ENCODE results near the gene CSNK1G3. TPM values are rescaled to one million over a fixed set of nuclear protein-coding genes. Genes with fewer than 3 reads are reported as not detected.

CSNK1G3 gene
- total RNA-seq, 2 experiments from 2014 or later = 20.9 to 23.1 TPM

- ChIA-PET CTCF (ENCODE audit: unreplicated experiment) (interaction anchor here (1.0 kb wide), 1 partner anchor 55 kb away, joined by 3 read pairs; no protein-coding TSS in a partner anchor), POLR2A (interaction anchor here (0.6 to 1.8 kb wide), 4 partner anchors 10 to 39 kb away, joined by 3 to 11 read pairs (median 4); no protein-coding TSS in a partner anchor)
- Histone ChIP-seq H3K4me2 (ENCODE audit: low read length) (no peak overlapping the region; the same call in 1 of the 2 replicates), H3K9me3 (ENCODE audit: low read length) (no peaks in the 10 kb centered on the region), H3K4me1 (ENCODE audit: insufficient read depth, low read length, poor library complexity, severe bottlenecking) (peaks cover under 1% of the 10 kb centered on the region), H3K79me2 (ENCODE audit: insufficient read depth, low read depth, low read length) (peaks cover 16% of the 10 kb centered on the region; the same call in 1 of the 2 replicates), H4K20me1 (ENCODE audit: insufficient read depth, low read length) (0 out of 2 replicates have a peak, but pooled peaks cover 8% of the 10 kb centered on the region), H3K9me2 (ENCODE audit: insufficient read depth, low read length) (no peaks in the 10 kb centered on the region), H3K4me3 (ENCODE audit: low read depth, low read length, poor library complexity, severe bottlenecking) (no peak overlapping the region), H2AFZ (ENCODE audit: low read length) (no peak overlapping the region), H3K36me3 (ENCODE audit: insufficient read depth, low read length) (no peaks in the 10 kb centered on the region), H3K27ac (ENCODE audit: low read depth, low read length, poor library complexity, severe bottlenecking) (no peak overlapping the region)
- intact Hi-C loops (cut with micrococcal nuclease; ENCODE audit: unreplicated experiment) = no loop called here
- BruUV-seq (replicated peaks) = no TSS peak
- TF ChIP-seq CTCF (conservative IDR thresholded peaks at IDR 0.05; ENCODE audit: low read length) (no peak), EZH2phosphoT487 (IDR thresholded peaks at IDR 0.05; ENCODE audit: borderline replicate concordance, low read depth, low read length) (no peak)
- no peak for DNase-seq (ENCODE audit: low spot score)
Measured at GRCh38 chr5:123543438-123543837, 31.5 kb downstream of the CSNK1G3 start.

- no peaks in the 10 kb centered on the region for H3K36me3 ChIP-seq (ENCODE audit: insufficient read depth, low read length)
- TF ChIP-seq EZH2phosphoT487 (IDR thresholded peaks at IDR 0.05; ENCODE audit: borderline replicate concordance, low read depth, low read length) = no peak
- peak; percentile 92 for TF ChIP-seq CTCF (conservative IDR thresholded peaks at IDR 0.05; ENCODE audit: low read length)
- no peak overlapping the region for H3K27ac ChIP-seq (ENCODE audit: low read depth, low read length, poor library complexity, severe bottlenecking)
- no peaks in the 10 kb centered on the region for H3K9me2 ChIP-seq (ENCODE audit: insufficient read depth, low read length)
- no peaks in the 10 kb centered on the region for H3K9me3 ChIP-seq (ENCODE audit: low read length)
- no peak overlapping the region for H2AFZ ChIP-seq (ENCODE audit: low read length)
- no TSS peak for BruUV-seq (replicated peaks)
- no peak overlapping the region for H3K4me2 ChIP-seq (ENCODE audit: low read length)
- CTCF ChIA-PET (ENCODE audit: unreplicated experiment) = no interaction called here
- H3K4me1 ChIP-seq (ENCODE audit: insufficient read depth, low read length, poor library complexity, severe bottlenecking) = peaks cover 21% of the 10 kb centered on the region
- H3K79me2 ChIP-seq (ENCODE audit: insufficient read depth, low read depth, low read length) = peaks cover 11% of the 10 kb centered on the region; the same call in 1 of the 2 replicates
- H3K4me3 ChIP-seq (ENCODE audit: low read depth, low read length, poor library complexity, severe bottlenecking) = no peak overlapping the region
- intact Hi-C loops (cut with micrococcal nuclease; ENCODE audit: unreplicated experiment) = loop anchor here (1.0 to 2.0 kb wide), 2 partner anchors 33 to 122 kb away; partner anchors contain the start of genes CEP120 and CSNK1G3
- POLR2A ChIA-PET = interaction anchor here (0.7 kb wide), 1 partner anchor 122 kb away, joined by 3 read pairs; the partner anchor contains the start of gene CEP120
- 0 out of 2 replicates have a peak, but pooled peaks cover 8% of the 10 kb centered on the region for H4K20me1 ChIP-seq (ENCODE audit: insufficient read depth, low read length)
- DNase-seq (ENCODE audit: low spot score) = peak; percentile 53
Measured at GRCh38 chr5:123545506-123545905, 33.5 kb downstream of the CSNK1G3 start.

- no peak overlapping the region for H3K4me3 ChIP-seq (ENCODE audit: low read depth, low read length, poor library complexity, severe bottlenecking)
- no peak for DNase-seq (ENCODE audit: low spot score)
- BruUV-seq (replicated peaks) = no TSS peak
- H3K4me1 ChIP-seq (ENCODE audit: insufficient read depth, low read length, poor library complexity, severe bottlenecking) = peaks cover 25% of the 10 kb centered on the region
- ChIA-PET POLR2A (interaction anchor here (1.8 kb wide), 1 partner anchor 128 kb away, joined by 4 read pairs; no protein-coding TSS in a partner anchor), CTCF (ENCODE audit: unreplicated experiment) (no interaction called here)
- 0 out of 2 replicates have a peak, but pooled peaks cover 7% of the 10 kb centered on the region for H3K9me3 ChIP-seq (ENCODE audit: low read length)
- H4K20me1 ChIP-seq (ENCODE audit: insufficient read depth, low read length) = 0 out of 2 replicates have a peak, but pooled peaks cover 8% of the 10 kb centered on the region
- 0 out of 2 replicates have a peak, but pooled peaks cover 2% of the 10 kb centered on the region for H3K36me3 ChIP-seq (ENCODE audit: insufficient read depth, low read length)
- H3K4me2 ChIP-seq (ENCODE audit: low read length) = no peak overlapping the region
- no peaks in the 10 kb centered on the region for H3K9me2 ChIP-seq (ENCODE audit: insufficient read depth, low read length)
- H3K27ac ChIP-seq (ENCODE audit: low read depth, low read length, poor library complexity, severe bottlenecking) = no peak overlapping the region
- intact Hi-C loops (cut with micrococcal nuclease; ENCODE audit: unreplicated experiment) = no loop called here
- TF ChIP-seq CTCF (conservative IDR thresholded peaks at IDR 0.05; ENCODE audit: low read length) (no peak), EZH2phosphoT487 (IDR thresholded peaks at IDR 0.05; ENCODE audit: borderline replicate concordance, low read depth, low read length) (no peak)
- no peaks in the 10 kb centered on the region; the same call in 1 of the 2 replicates for H3K79me2 ChIP-seq (ENCODE audit: insufficient read depth, low read depth, low read length)
- H2AFZ ChIP-seq (ENCODE audit: low read length) = no peak overlapping the region
Measured at GRCh38 chr5:123546657-123547056, 34.7 kb downstream of the CSNK1G3 start.

Measured in OCI-LY7 (cell line).